HG02763 (cell line): ENCODE results near the gene SF3A1.

Experiments used
- ATAC-seq: cut with Tn5 transposase; IDR thresholded peaks from one replicate; pipeline ENCODE4 v1.9.1; 2021; ENCODE audit warnings: mild to moderate bottlenecking, moderate library complexity; ENCODE audit not compliant: unreplicated experiment

The SF3A1 gene

GRCh38 chr22:30305906-30306626 is 50.6 kb downstream of the SF3A1 start:
- no peak for ATAC-seq

- ATAC-seq: peak; percentile 34
Observed at GRCh38 chr22:30305519-30305905, 51.2 kb downstream of the SF3A1 start.

- no peak for ATAC-seq
Observed at GRCh38 chr22:30304495-30305244, 52.0 kb downstream of the SF3A1 start.

- ATAC-seq: no peak
Observed at GRCh38 chr22:30302810-30303138, 53.9 kb downstream of the SF3A1 start.

- no peak for ATAC-seq
Observed at GRCh38 chr22:30301995-30302809, 54.5 kb downstream of the SF3A1 start.

GRCh38 chr22:30299322-30299721 is 57.4 kb downstream of the SF3A1 start:
- ATAC-seq: no peak

GRCh38 chr22:30297991-30298701 is 58.5 kb downstream of the SF3A1 start:
- no peak for ATAC-seq

- ATAC-seq: no peak
Observed at GRCh38 chr22:30297276-30297990, 59.3 kb downstream of the SF3A1 start.

- no peak for ATAC-seq
Observed at GRCh38 chr22:30296833-30297232, 59.9 kb downstream of the SF3A1 start.

GRCh38 chr22:30296324-30296723 is 60.4 kb downstream of the SF3A1 start:
- ATAC-seq: no peak

- no peak for ATAC-seq
Observed at GRCh38 chr22:30295576-30295975, 61.1 kb downstream of the SF3A1 start.

- ATAC-seq: no peak
Observed at GRCh38 chr22:30294830-30295229, 61.9 kb downstream of the SF3A1 start.

GRCh38 chr22:30294066-30294465 is 62.6 kb downstream of the SF3A1 start:
- ATAC-seq: no peak

GRCh38 chr22:30293026-30293425 is 63.7 kb downstream of the SF3A1 start:
- no peak for ATAC-seq

- ATAC-seq: no peak
Observed at GRCh38 chr22:30292069-30292970, 64.4 kb downstream of the SF3A1 start.

GRCh38 chr22:30291058-30291892 is 65.4 kb downstream of the SF3A1 start:
- no peak for ATAC-seq

- ATAC-seq: no peak
Observed at GRCh38 chr22:30290342-30291057, 66.2 kb downstream of the SF3A1 start.

GRCh38 chr22:30289980-30290313 is 66.7 kb downstream of the SF3A1 start:
- peak; percentile 8 for ATAC-seq
